Muscle of back (tissue), 11 donors: ENCODE data around the gene ZNF91. TPM values are rescaled to one million over a fixed set of nuclear protein-coding genes. Genes with fewer than 3 reads are reported as not detected.
A peak's percentile ranks its signal among the peaks of the same experiment; 100 is the strongest.
"Not testable (repeated sequence)": the region's sequence is repeated elsewhere in the genome, so short reads cannot be mapped to it uniquely, and the experiment has no call there.

Experiments used
- DNase-seq, 3 donors: peaks; one replicate each; pipeline versions ENCODE4 v3.0.0 to v3.0.0-alpha.2; 2013
- polyA plus RNA-seq, 10 donors: library from polyadenylated mRNA; unstranded; fragments of 120-200 nt; gene quantifications; one replicate each; pipeline ENCODE4 v1.2.1, GENCODE V29; 2013; ENCODE audit not compliant: insufficient read length in 10 of 10

Gene ZNF91
- polyA plus RNA-seq, 10 donors: 21.2 to 40.3 (median 31.1) TPM

DNA sequence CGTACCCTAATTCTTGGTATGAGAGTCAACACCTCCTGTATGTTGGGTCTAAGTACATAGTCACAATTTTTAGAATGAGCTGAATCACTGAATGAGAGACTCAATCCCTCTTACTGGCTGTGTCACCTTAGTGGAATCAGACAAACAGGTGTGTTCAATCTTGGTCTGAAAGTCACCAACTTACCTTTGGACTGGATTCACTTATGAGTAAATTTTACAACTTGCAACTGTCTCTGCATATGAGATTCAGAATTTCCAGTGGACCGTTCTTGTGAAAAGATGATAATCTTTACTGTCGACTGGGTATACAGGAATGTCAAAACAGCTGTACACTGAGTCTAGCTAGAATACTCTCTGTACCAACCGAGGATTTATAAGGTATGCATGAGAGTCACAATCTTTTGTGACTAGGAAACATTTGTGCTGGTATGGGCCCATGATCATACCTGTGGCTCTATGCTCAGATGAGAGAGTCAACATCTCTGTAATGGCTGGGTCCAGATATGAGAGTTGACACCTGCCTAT, 5.9 kb upstream of the ZNF91 start:
- DNase-seq: no peak

DNA sequence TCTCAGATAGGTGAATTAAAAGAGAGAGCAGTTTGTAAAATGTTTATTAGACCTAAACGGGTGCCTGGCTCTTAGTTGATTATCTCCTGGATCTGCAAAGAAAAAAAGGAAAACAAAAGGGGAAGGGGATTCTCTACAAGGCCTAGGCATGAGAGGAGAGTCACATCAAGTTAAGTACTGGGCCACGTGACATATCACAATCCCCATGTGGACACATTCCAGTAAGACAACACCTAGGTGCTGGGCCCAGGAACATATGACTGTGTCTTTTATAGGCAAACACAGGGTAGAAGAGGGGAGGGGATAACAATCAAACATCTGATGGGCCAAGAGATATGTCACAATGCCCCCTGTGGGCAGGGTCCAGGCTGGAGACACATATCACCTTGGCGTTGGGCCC, 4.2 kb upstream of the ZNF91 start:
- DNase-seq: no peak

DNA sequence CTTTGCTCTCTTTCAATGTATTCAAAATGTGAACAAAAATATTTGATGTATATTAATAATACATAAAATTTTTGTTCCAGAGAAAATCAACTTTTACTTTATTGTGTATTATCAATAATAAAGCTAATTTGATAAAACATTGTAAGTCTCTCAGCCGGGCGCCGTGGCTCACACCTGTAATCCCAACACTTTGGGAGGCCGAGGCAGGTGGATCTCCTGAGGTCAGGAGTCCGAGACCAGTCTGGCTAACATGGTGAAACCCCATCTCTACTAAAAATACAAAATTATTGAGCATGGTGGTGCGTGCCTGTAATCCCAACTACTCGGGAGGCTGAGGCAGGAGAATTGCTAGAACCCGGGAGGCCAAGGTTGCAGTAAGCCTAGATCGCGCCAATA, 449 bp upstream of the ZNF91 start:
- not testable (repeated sequence) for DNase-seq

DNA sequence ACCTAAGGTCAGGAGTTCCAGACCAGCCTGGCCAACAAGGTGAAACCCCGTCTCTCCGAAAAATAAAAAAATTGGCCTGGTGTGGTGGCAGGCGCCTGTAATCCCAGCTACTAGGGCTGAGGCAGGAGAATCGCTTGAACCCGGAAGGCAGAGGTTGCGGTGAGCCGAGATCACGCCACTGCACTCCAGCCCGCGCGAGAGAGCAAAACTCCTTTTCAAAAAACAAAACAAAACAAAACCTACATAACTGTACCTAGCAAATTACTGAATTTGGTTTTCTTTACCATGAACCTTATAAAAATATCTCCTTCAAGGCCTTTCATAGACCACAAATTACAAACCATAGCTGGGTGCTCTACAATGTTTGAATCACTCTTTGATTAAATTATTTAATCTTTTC, 760 bp downstream of the ZNF91 start:
- peak in 2 of 3 donors; percentile 21 to 27 for DNase-seq

DNA sequence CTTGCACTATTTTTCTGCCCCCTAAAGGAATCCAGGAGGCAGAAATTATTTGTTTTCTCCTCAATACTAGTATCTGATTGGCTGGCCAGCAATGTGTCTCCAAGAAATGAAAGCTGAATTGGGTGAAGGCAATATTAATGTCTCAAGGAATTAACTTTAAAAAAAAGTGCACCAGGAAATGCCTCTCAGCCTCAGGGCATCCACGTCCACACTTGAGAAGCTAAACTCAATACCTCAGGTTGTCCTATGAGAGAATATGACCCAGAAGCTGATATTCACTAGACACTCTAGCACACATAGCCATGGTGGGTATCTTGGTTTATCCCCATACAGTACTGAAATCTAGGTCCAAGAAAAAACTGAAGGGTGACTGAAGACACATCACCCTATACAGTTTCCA, 2.1 kb downstream of the ZNF91 start:
- DNase-seq: no peak

DNA sequence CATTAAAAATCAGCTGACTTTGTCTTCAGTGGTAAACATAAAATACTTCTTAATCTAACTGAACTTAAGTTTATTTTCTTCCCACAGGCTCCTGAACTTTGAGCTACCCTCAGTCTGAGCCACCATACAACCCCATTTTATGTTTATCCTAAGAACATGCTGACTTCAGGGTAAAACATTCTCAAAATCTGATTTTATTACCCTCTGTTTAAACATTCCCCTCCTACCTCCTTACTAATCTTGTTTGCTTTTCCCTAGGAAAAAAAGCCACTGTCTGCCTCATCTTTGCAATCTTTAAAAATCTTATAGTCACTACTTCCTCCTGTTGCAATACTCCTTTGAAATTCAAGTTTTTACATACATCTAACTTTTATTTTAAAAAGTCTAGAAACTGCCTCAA, 4.0 kb downstream of the ZNF91 start:
- DNase-seq: no peak

DNA sequence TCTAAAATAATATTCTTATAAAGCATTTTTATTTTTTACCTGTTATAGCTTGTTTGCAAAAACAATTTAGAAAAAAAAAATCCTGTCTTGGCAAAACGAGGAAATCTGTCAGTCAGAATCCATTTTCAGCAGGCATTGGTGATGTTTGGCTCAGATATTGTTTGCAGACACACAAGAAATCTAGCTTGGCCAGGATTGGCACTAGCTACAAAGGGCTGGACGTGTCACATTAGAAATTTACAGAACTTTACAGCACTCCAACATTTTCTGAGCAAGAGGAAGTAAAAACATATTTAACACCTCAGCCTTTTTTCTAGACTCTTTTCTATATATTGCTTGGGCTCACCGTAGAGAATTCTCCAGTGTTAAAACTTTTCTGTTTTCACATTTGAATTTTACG, 9.9 kb downstream of the ZNF91 start:
- DNase-seq: no peak

DNA sequence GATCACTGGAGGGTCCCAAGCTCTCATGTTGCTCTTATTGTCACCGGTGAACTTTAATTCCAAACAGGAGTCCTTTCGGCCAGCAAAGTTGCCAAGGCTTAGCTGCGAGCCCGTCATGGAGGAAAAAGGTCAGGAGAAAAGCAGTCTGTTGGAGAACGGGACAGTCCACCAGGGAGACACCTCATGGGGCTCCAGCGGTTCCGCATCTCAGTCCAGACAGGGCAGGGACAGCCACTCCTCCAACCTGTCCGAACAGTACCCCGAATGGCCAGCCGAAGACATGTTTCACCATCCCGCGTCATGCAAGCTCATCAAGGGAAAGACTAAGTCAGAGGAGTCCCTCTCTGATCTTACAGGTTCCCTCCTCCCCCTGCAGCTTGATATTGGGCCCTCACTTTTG, 10.4 kb downstream of the ZNF91 start:
- no peak for DNase-seq

DNA sequence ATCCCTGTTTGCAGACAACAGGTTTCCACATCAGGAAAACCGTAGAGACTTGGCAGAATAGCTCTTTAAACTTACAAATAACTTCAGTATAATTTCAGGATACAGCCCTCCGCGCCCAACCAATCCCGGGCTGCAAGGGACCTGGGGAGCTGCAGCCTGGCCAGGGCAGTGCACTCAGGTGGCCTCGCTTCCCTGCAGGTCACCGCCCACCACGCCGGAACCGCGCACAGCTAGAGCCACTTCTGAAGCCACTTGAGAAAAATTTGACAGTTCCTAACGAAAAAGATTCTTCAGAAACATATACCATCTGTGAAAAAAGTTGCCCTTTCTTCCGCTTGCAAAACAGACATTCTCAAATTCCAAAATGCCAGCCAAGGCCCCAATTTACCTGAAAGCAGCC, 11.1 kb downstream of the ZNF91 start:
- no peak for DNase-seq

DNA sequence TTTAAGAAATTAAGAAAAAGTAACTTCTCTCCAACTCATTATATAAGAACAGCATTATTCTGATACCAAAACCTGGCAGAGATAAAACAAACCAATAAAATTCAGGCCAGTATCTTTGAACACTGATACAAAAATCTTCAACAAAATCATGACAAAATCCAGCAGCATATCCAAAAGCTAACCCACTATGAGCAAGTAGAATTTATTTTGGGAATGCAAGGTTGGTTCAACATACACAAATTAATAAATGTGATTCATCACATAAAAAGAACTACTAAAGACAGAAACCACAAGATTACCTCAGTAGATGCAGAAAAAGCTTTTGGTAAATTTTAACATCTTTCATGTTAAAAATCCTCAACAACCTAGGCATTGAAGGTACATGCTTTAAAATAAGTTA, 12.3 kb downstream of the ZNF91 start:
- no peak for DNase-seq

DNA sequence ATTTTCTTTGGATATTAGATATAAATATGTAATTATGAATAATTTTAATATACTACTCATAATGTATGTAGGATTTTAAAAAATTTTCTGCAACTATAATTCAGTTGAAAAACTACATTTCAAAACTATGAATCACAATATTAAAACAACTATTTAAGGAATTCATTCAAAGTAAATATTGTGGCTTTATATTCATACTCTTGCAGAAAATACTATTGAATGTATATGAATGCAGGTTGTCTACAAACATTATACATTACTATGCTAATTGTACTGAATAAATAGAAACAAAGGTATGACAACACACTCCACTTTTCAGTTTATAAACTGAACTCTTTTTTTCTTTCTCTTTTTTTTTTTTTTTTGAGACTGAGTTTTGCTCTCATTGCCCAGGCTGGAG, 14.2 kb downstream of the ZNF91 start:
- DNase-seq: no peak

DNA sequence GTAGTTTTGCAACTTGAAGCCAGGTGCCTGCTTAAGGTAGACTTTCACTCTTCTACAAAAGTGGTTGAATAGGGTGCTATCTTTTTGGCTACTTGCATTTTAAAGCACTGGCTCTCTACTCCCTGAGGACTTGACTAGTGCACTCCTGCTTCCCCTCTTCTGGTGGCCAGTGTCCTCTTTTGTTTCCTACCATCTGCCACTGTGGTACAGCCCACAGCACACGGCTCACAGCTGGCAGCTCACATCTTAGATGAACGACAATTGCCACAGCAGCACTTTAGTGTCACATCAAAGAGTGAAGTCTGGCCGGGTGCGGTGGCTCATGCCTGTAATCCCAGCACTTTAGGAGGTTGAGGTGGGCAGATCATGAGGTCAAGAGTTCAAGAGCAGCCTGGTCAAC, 15.6 kb downstream of the ZNF91 start:
- not testable (repeated sequence) for DNase-seq

DNA sequence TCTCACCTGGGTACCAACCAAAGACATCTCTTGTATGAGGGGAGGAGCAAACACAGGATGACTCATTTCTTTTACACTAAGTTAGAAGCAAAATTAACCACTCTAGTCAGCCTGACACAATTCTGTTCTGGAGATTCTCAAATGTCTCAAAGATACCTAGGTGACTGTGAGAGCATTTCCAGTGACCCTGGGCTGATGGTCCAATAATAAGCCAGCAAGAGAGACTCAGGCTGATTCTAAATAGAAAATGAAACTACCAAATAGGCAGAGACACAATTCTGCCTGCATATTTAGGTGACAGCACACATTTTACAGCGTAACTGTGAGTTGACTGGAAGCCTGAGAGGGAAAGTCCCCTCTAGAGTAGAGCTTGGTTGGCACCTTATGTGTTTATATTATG, 16.3 kb downstream of the ZNF91 start:
- DNase-seq: no peak

DNA sequence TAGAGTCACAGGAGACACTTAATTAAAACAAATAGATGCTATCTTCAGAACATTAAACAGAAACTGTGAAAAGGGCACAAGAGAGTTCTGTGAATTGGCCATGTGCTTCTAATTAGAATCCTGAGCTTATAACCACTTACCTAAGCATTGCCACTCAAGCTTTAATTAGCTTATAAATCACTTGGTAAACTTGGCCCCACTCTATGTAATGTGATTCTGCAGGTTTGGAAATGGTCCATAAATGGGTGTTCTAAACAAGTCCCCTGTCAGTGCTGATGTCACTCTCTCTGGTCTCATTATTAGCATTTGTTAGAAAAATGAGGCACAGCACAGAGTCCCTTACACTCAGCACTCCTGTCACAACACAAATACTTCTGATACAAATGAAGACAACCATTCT, 18.0 kb downstream of the ZNF91 start:
- no peak for DNase-seq

DNA sequence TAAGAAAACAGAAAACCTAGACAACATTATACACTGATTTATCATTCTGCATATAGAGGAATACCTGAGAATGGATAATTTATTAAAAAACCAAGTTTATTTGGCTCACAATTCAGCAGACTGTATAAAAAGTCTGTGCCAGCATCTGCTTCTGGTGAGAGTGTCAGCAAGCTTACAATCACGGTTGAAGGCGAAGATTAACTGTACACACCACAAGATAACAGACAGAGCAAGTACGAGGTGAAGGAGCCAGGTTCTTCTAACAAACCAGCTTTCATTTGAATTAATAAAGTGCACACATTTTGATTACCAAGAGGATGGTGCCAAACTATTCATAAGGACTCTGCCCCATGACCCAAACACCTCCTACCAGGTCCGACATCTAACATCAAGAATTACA, 28.8 kb downstream of the ZNF91 start:
- no peak for DNase-seq

DNA sequence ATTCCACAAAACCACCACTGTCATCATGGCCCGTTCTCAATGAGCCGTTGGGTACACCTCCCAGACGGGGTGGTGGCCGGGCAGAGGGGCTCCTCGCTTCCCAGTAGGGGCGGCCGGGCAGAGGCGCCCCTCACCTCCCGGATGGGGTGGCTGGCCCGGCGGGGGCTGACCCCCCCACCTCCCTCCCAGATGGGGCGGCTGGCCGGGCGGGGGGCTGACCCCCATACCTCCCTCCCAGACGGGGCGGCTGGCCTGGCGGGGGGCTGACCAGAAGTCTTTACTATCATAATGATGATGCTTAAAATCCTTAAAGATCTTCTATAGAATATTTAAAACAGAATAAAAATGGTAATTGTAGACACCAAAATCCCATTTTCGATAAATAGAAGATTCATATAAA, 29.2 kb downstream of the ZNF91 start:
- not testable (repeated sequence) for DNase-seq

DNA sequence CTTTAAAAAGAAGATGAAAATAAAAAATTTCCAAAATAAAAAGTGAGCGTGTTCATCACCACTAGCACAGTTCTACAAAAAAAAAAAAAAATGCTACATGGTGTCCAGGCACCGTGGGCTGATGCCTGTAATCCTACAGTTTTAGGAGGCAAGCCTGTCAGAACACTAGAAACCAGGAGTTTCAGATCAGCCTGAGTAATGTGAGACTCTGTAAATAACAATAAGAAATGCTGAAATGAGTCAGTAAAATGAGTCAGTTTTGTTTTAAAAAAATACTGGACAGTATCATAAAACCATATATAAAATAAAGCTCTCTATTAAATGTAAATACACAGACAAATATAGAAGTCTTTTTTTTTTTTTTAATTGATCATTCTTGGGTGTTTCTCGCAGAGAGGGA, 30.0 kb downstream of the ZNF91 start:
- DNase-seq: no peak

DNA sequence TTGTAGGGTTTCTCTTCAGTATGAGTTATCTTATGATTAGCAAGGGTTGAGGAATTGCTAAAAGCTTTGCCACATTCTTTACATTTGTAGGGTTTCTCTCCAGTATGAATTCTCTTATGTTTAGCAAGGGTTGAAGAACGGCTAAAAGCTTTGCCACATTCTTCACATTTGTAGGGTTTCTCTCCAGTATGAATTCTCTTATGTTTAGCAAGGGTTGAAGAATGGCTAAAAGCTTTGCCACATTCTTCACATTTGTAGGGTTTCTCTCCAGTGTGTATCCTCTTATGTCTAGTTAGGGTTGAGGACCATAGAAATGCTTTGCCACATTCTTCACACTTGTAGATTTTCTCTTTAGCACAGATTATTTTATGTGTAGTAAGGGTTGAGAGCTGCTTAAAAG, 33.4 kb downstream of the ZNF91 start:
- DNase-seq: not testable (repeated sequence)

DNA sequence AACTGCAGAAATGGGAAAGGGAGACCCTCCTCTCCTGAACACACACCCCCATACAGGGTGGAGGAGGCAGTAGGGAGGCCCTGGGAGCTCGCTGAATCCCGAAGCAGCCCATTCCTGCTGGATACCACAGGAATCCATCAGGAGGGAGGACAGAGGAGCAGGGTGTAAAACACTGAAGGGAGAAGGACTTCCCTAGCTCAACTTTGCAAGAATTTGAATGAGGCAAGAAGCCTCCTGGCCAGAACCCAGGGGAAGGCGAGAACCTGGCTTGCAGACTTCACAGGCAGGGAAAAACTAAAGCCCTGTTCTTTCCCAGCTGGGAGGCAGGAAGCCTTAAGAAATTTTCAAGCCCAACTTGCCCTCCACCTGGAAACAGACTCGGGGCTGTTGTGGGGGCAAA, 43.5 kb downstream of the ZNF91 start:
- no peak for DNase-seq

DNA sequence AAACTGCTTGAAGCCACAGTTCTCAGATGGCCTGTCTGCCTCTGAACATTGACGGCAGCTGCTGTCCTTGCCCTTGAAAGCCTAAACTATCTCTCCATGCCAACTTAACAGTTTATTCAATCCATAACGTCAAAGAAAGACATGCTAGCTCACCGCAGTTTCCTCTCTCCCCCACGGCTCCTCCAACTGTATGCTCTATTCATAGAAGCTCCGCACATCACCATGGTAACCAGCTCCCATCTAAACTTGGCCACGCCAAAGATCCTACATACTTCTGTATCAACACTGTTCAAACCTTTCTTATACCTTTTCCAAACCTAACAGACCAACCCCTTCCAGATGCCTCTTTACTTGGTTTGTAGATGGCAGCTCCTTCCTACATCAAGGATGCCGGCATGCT, 48.6 kb downstream of the ZNF91 start:
- DNase-seq: no peak

DNA sequence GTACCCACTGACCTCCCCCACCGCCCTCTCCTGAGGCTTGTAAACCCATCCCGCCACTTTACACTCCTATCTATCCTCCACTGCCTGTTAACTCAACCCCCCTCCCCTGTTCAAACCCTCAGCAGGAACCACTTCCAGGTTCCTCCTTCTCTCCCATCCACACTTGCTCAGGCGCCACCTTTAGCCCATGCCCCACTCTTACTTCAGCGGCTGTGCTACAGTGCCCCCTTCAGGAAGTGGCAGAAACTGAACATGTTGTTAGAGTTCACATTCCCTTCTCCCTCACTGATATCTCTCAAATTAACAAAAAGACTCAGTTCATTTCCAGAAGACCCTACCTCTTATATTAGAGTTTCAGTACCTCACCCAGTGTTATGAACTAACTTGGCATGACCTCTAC, 49.4 kb downstream of the ZNF91 start:
- no peak for DNase-seq

DNA sequence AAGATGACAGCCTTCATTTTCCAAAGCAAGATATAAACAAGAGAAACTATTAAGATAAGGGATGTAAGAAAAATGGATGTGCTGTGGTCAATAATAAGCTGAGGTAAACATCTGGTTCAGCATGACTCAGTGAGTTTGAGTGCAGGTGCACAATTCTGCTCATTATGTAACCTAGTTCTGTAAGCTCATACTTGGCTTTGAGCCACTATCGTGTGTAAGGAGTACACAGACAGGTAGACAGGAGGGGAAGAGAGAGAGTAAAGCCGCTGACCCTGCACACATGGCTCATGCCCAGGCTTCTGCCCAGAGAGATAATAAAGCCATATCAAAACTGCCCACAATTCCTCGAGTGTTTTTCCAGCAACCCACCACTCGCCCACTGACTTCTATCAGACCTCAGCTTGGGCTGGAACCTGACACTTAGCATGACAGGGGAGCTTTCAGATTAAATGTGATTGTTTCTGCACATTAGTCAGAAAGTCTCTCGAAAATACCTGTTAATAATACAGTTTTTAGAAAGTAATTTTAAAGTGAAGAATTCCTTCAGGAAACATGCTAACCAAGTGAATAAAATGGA, 51.7 kb downstream of the ZNF91 start:
- no peak for DNase-seq

DNA sequence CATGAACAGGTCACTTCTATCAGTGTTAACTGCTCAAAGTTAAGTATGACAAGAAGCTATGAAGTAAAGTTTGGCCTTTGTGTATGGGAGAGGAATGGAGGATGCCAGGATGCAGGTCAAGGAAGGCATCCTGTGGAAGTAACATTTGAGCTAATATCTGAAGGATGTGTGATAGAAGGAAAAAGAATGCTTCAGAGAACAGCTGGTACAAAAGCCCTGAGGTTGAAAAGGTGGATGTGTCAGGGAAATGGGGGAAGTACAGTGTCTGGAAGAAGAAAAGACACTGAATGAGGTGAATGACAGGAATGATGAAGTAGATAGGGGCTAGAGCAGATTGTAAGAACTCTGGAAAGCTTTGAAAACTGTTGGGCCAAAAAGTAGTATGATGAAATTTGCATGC, 67.1 kb downstream of the ZNF91 start:
- DNase-seq: no peak

DNA sequence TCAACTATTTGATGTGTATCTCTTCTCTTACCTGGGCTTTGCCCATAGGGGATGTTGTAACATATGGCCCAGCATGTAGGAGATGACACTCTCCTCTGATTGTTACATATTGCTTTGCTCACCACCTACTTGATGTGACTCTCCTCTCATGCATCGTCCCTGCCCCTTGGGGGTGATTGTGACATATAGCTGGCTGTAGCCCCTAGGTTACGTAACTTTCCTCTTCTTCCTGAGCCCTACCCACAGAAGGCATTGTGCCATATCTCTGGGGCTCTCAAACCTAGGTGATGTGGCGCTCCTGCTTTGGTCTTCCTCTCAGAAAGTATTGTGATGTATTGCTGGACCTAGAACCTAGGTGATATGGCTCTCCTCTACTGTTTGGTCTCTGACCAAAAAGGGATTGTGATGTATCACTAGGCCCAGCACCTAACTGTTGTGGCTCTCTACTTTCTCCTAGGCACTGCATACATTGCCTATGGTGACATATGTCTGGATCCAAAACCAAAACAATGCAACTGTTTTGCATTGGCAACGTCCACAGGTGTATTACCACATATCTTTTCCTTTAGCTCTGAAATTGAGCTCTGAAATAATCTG, 73.2 kb downstream of the ZNF91 start:
- DNase-seq: no peak
